Ishikawa (cell line): ENCODE results near the gene FCRL3.

Experiments used
- CEBPB ChIP-seq: IDR thresholded peaks from 2 replicates; pipeline ENCODE4 v1.6.1; 2012
- CREB1 ChIP-seq: IDR thresholded peaks from 2 replicates; pipeline ENCODE4 v1.6.1; 2012; ENCODE audit warnings: low read depth
- EP300 ChIP-seq: IDR thresholded peaks from 2 replicates; pipeline ENCODE4 v1.6.1; 2012; ENCODE audit warnings: borderline replicate concordance
- FOXM1 ChIP-seq: IDR thresholded peaks from 2 replicates; pipeline ENCODE4 v1.6.1; 2012; ENCODE audit warnings: low read depth, borderline replicate concordance
- MAX ChIP-seq: IDR thresholded peaks from 2 replicates; pipeline ENCODE4 v1.6.1; 2012
- NFIC ChIP-seq: IDR thresholded peaks from 2 replicates; pipeline ENCODE4 v1.6.1; 2012
- TAF1 ChIP-seq: IDR thresholded peaks from 2 replicates; pipeline ENCODE4 v1.6.1; 2012; ENCODE audit warnings: low read depth, mild to moderate bottlenecking
- TEAD4 ChIP-seq: IDR thresholded peaks from 2 replicates; pipeline ENCODE4 v1.6.1; 2012
- USF1 ChIP-seq: IDR thresholded peaks from 2 replicates; pipeline ENCODE4 v1.6.1; 2012
- YY1 ChIP-seq: IDR thresholded peaks from 2 replicates; pipeline ENCODE4 v1.6.1; 2012; ENCODE audit warnings: low read depth
- ZBTB7A ChIP-seq: IDR thresholded peaks from 2 replicates; pipeline ENCODE4 v1.6.1; 2012; ENCODE audit warnings: low read depth

GRCh38 chr1:157641177-157641576 is 59.4 kb downstream of the FCRL3 start:
- TF ChIP-seq TEAD4 (no peak), CREB1 (no peak), FOXM1 (no peak), TAF1 (no peak), USF1 (no peak), YY1 (no peak), EP300 (no peak), ZBTB7A (no peak), MAX (no peak), NFIC (no peak), CEBPB (no peak)
